SJSA1 (cell line): Measurements from ENCODE around the gene DEXI. TPM values are rescaled to one million over a fixed set of nuclear protein-coding genes. Genes with fewer than 3 reads are reported as not detected.
"Not testable (repeated sequence)": the region's sequence is repeated elsewhere in the genome, so short reads cannot be mapped to it uniquely, and the experiment has no call there.

Experiments used
- DNase-seq, 2 experiments: peaks; one replicate each; pipeline ENCODE4 v3.0.0-alpha.2; 2015 to 2020; ENCODE audit warnings: low spot score in 2 of 2, low read depth in 1 of 2
- H3K27ac ChIP-seq: fragments of 250-450 bp; sonication (Bioruptor Pico); 2 replicates; pipeline ENCODE4 v1.5.1; 2020; ENCODE audit warnings: mild to moderate bottlenecking, moderate library complexity
- H3K27me3 ChIP-seq: fragments of 250-450 bp; sonication (Bioruptor Pico); replicated peaks from 2 replicates; pipeline ENCODE4 v1.5.1; 2020; ENCODE audit warnings: mild to moderate bottlenecking, moderate library complexity
- H3K36me3 ChIP-seq: fragments of 250-450 bp; sonication (Bioruptor Pico); 2 replicates; pipeline ENCODE4 v1.5.1; 2020; ENCODE audit warnings: mild to moderate bottlenecking
- H3K4me1 ChIP-seq: fragments of 250-450 bp; sonication (Bioruptor Pico); replicated peaks from 2 replicates; pipeline ENCODE4 v1.6.1; 2021; ENCODE audit warnings: mild to moderate bottlenecking
- H3K4me3 ChIP-seq: fragments of 250-450 bp; sonication (Bioruptor Pico); 2 replicates; pipeline ENCODE4 v1.5.1; 2020; ENCODE audit warnings: mild to moderate bottlenecking
- H3K9me3 ChIP-seq: fragments of 250-450 bp; sonication (Bioruptor Pico); replicated peaks from 2 replicates; pipeline ENCODE4 v1.5.1; 2020; ENCODE audit warnings: mild to moderate bottlenecking
- total RNA-seq: library from RNA; depleted of rRNA; stranded (reverse); fragments of >200 nt; shearing (Covaris generic); gene quantifications from 2 replicates; pipeline ENCODE4 v1.2.3, GENCODE V29; 2014

The DEXI gene
- total RNA-seq, 1 experiment from 2014 or later: 43.5 TPM

GRCh38 chr16:10932959-10933710 lies 9.1 kb downstream of the DEXI start:
- H3K9me3 ChIP-seq: no peaks in the 10 kb centered on the region
- no peaks in the 10 kb centered on the region for H3K27me3 ChIP-seq
- no peaks in the 10 kb centered on the region for H3K4me1 ChIP-seq
- DNase-seq: no peak
- peaks cover 26% of the 10 kb centered on the region for H3K36me3 ChIP-seq
- no peak overlapping the region for H3K27ac ChIP-seq
- no peak overlapping the region for H3K4me3 ChIP-seq

DNA sequence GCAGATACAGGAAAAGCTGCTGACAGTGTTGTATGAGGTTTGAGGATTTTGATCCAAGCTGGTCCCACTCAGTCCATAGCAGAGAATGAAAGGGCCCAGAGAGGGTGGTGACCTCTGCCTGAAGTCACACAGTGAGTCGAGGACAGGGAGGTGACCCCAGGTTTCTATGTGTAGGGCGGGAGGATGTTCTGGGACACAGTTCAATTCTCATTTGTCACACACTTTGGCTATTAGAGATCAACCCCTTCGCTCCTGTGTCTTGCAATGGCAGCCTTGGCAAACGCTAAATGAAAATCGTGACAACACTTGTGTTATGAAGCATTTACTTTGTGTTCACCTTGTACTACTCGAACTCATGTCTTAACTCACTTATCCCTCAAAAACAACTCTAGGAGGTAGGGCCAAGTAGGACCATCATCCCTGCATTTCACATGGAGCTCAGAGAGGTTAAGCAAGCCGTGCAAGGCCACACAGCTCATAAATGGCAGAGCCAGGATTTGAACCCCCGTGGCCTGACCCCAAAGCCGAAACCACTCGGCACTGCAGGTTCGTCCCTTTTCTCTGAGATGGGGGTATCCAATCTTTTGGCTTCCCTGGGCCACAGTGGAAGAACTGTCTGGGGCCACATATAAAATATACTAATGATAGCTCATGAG lies 10.2 kb downstream of the DEXI start:
- no peak overlapping the region for H3K27ac ChIP-seq
- no peaks in the 10 kb centered on the region for H3K4me1 ChIP-seq
- no peaks in the 10 kb centered on the region for H3K27me3 ChIP-seq
- no peak for DNase-seq
- peaks cover 34% of the 10 kb centered on the region for H3K36me3 ChIP-seq
- H3K9me3 ChIP-seq: no peaks in the 10 kb centered on the region
- no peak overlapping the region for H3K4me3 ChIP-seq

GRCh38 chr16:10931134-10931533 lies 11.1 kb downstream of the DEXI start:
- H3K4me1 ChIP-seq: no peaks in the 10 kb centered on the region
- H3K36me3 ChIP-seq: peaks cover 36% of the 10 kb centered on the region
- H3K9me3 ChIP-seq: no peaks in the 10 kb centered on the region
- H3K27ac ChIP-seq: no peak overlapping the region
- H3K27me3 ChIP-seq: no peaks in the 10 kb centered on the region
- no peak for DNase-seq
- H3K4me3 ChIP-seq: no peak overlapping the region

GRCh38 chr16:10930755-10931093 lies 11.5 kb downstream of the DEXI start:
- no peak overlapping the region for H3K27ac ChIP-seq
- H3K36me3 ChIP-seq: peaks cover 37% of the 10 kb centered on the region
- H3K4me3 ChIP-seq: no peak overlapping the region
- H3K9me3 ChIP-seq: no peaks in the 10 kb centered on the region
- no peaks in the 10 kb centered on the region for H3K4me1 ChIP-seq
- H3K27me3 ChIP-seq: no peaks in the 10 kb centered on the region
- DNase-seq: no peak

DNA sequence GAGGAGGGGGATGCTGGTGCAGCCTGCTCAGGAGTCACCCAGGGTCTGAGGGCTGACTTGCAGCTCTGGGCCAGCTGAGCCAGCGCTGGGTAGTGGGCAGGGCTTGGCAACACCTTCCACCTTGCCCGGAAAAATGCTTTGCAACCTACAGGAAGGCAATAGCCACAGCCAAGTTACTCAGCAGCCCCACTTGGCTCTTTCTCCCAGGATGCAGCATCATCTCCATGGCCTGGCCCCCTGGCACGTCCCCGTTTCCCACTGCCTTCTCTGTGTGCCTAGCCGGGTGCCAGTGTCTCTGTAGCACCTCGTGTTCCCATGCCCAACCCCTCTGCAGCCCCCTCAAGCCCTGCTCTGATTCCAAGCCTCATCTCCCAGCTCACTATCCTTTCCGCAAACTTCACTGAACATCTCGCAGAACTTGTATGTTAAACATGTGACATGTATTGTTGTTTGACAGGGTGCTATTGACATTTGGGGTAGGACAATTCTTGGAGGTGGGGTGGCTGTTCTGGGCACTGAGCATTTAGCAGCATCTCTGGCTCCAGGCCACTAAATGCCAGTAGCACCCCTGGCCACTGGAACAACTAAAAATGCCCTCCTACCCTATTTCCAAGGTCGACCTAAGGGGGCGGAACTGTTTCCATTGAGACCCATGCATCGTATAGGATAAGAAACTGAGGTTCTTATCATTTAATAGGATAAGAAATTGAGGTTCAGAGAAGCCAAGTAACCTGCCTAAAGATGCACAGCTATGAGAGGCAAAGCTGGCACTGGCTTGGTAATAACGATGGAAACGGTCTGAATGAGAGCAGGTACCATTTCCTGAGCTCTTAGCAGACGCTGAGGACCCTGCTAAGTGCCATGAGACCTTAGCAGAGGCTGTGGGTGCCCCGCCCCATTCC lies 12.2 kb downstream of the DEXI start:
- Histone ChIP-seq H3K4me1 (no peaks in the 10 kb centered on the region), H3K27ac (no peak overlapping the region), H3K4me3 (no peak overlapping the region), H3K36me3 (peaks cover 37% of the 10 kb centered on the region), H3K9me3 (no peaks in the 10 kb centered on the region), H3K27me3 (no peaks in the 10 kb centered on the region)
- no peak for DNase-seq

GRCh38 chr16:10929097-10929496 lies 13.2 kb downstream of the DEXI start:
- H3K9me3 ChIP-seq, H3K4me3 ChIP-seq, H3K4me1 ChIP-seq, H3K27me3 ChIP-seq, H3K27ac ChIP-seq, DNase-seq: not testable (repeated sequence)
- peaks cover 37% of the 10 kb centered on the region for H3K36me3 ChIP-seq

DNA sequence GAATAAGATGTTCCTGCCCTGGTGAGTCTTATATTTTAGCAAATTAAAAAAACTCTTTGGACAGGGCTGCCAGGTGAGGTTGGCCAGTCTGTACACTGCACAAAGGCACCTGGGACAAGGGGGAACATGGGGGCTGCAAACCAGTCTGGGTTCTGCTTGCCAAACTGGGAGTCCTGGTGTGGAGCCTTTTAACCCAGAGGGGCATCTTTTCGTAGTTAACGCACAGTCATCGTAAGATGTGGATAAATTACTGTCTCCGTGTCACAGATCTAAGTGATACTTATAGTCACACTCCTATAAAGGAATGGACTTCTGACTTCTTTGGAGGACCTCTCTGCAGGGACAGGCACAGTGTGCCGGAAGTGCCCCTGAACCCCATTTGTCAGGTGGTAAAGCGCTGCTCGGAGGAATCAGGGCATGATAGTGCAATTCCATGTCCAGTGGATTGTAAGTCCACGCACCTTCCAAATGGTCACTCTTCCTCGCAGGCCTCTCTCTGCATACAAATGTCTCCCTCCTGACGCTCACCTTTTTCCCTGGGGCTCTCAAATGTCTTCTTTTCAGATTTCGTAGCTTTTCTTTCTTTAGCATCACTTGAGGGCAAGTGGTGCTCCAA lies 14.7 kb downstream of the DEXI start:
- DNase-seq: no peak
- no peak overlapping the region for H3K4me3 ChIP-seq
- no peaks in the 10 kb centered on the region for H3K27me3 ChIP-seq
- peaks cover 31% of the 10 kb centered on the region for H3K36me3 ChIP-seq
- H3K9me3 ChIP-seq: no peaks in the 10 kb centered on the region
- H3K27ac ChIP-seq: no peak overlapping the region
- H3K4me1 ChIP-seq: no peaks in the 10 kb centered on the region

DNA sequence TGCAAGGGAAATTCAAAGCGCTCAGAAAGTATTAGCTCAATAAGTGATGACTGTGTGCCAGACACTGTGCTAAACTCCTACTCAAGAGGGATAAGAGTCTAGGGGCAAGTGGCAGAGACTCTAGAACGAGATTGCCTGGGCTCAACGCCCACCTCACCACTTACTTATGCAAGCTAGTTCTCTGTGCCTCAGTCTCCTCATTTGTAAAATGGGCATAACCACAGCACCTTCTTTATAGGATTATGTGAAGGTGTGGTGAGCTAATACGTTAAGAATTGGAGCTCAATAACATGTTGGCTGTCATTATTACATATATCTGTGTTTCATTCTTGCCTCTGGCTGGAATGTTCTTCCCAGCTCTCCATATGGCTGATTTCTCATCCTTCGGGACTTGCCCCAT lies 15.4 kb downstream of the DEXI start:
- H3K4me1 ChIP-seq: no peaks in the 10 kb centered on the region
- H3K27ac ChIP-seq: no peak overlapping the region
- DNase-seq: no peak
- H3K4me3 ChIP-seq: no peak overlapping the region
- H3K9me3 ChIP-seq: no peaks in the 10 kb centered on the region
- H3K36me3 ChIP-seq: peaks cover 27% of the 10 kb centered on the region
- H3K27me3 ChIP-seq: no peaks in the 10 kb centered on the region

DNA sequence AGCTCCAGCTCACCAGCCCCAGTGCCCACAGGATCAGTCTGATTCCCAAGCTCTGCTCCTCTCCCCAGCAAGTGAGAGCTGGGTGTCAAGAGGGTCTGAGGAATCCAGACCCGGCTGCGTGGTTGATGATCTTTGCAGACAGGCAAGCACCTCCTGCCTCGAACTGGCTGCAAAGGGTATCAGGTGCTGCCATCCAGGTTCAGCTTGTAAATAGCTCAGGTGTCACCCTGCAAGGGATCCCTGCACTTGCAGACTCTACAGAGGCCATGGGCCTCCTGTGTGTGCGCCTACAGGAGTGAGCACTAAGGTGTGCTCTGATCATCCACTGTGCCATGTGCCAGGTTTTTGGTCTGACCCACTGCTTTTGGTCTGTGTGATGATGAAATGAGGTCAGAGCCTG lies 16.2 kb downstream of the DEXI start:
- DNase-seq: no peak
- Histone ChIP-seq H3K4me1 (no peaks in the 10 kb centered on the region), H3K27ac (no peak overlapping the region), H3K4me3 (no peak overlapping the region), H3K9me3 (no peaks in the 10 kb centered on the region), H3K27me3 (no peaks in the 10 kb centered on the region), H3K36me3 (peaks cover 25% of the 10 kb centered on the region)

DNA sequence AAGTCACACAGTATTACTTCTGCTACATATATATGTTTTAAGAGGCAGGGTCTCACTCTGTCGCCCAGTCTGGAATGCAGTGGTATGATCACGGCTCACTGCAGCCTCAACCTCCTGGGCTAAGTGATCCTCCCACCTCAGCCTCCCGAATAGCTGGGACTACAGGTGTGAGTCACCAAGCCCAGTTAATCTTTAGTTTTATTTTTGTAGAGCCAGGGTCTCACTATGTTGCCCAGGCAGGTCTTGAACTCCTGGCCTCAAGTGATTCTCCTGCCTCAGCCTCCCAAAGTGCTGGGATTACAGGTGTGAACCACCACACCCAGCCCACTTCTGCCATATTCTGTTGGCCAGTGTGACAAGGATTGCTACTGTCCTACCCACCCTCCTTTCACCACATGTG lies 17.0 kb downstream of the DEXI start:
- not testable (repeated sequence) for DNase-seq

DNA sequence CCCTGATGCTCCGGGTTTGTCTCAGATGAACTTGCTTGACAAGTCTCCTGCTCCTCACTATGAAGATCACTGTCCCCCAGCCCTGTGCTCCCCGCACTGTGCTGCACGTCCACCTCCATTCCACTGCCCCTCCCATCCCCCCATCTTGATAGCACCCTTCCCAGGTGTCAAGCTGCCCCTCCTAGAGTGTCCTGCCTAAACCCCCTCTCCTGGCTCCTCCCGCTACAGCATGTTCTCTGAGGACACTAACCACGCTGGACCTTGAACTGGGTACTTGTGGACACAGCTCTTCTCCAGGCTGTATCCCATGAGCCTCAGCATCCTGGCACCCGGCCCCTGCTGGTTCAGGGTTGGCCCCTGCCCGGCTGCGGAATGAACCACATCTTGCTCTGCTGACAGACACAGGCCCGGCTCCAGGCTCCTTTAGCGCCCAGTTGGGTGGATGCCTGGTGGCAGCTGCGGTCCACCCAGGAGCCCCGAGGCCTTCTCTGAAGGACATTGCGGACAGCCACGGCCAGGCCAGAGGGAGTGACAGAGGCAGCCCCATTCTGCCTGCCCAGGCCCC lies 18.5 kb downstream of the DEXI start:
- H3K27me3 ChIP-seq: no peaks in the 10 kb centered on the region
- no peaks in the 10 kb centered on the region for H3K9me3 ChIP-seq
- peaks cover 23% of the 10 kb centered on the region for H3K36me3 ChIP-seq
- no peak overlapping the region for H3K4me3 ChIP-seq
- no peak for DNase-seq
- no peaks in the 10 kb centered on the region for H3K4me1 ChIP-seq
- no peak overlapping the region for H3K27ac ChIP-seq

More for the DNA sequence above, 17.0 kb downstream of the DEXI start:
- not testable (repeated sequence) for H3K27me3 ChIP-seq, H3K4me1 ChIP-seq, H3K9me3 ChIP-seq, H3K27ac ChIP-seq, H3K4me3 ChIP-seq
- H3K36me3 ChIP-seq: peaks cover 25% of the 10 kb centered on the region

- Histone ChIP-seq H3K27ac (no peak overlapping the region), H3K4me3 (no peak overlapping the region), H3K9me3 (no peaks in the 10 kb centered on the region), H3K36me3 (peaks cover 18% of the 10 kb centered on the region), H3K27me3 (no peaks in the 10 kb centered on the region), H3K4me1 (no peaks in the 10 kb centered on the region)
- DNase-seq: no peak
These were observed 19.1 kb downstream of the DEXI start for GRCh38 chr16:10923146-10923649.
